WTC11 (cell line): ENCODE results near the gene ITGA6. TPM values are rescaled to one million over a fixed set of nuclear protein-coding genes. Genes with fewer than 3 reads are reported as not detected.

Experiments used
- ATAC-seq: fragments of 200-7000 bp; cut with Tn5 transposase; 2 replicates; pipeline ENCODE4 v1.10.0; 2021; ENCODE audit warnings: mild to moderate bottlenecking, moderate library complexity
- CTCF ChIA-PET: fragments of 300-600 bp; sonication (Branson Sonifier 250); formaldehyde crosslinking; loops from one replicate; lab custom pipeline; 2021; ENCODE audit warnings: antibody characterized with exemption; lab: Charles Lee
- POLR2A ChIA-PET: fragments of 350-600 bp; sonication (Branson Sonifier 250); formaldehyde crosslinking; loops from one replicate; lab custom pipeline; 2021; ENCODE audit warnings: antibody characterized with exemption; lab: Charles Lee
- DNase-seq: peaks from one replicate; pipeline ENCODE4 v3.0.0; 2021; ENCODE audit warnings: low spot score
- H3K27ac Mint-ChIP-seq: 2 replicates; pipeline ENCODE4 v1.8.0; 2021; ENCODE audit warnings: mixed read lengths
- H3K27me3 Mint-ChIP-seq: 2 replicates; pipeline ENCODE4 v1.8.0; 2021; ENCODE audit warnings: low read depth, mild to moderate bottlenecking, moderate library complexity, mixed read lengths
- H3K36me3 Mint-ChIP-seq: 2 replicates; pipeline ENCODE4 v1.8.0; 2021; ENCODE audit warnings: mixed read lengths
- H3K4me1 Mint-ChIP-seq: 2 replicates; pipeline ENCODE4 v1.8.0; 2022; ENCODE audit warnings: mixed read lengths
- H3K4me3 Mint-ChIP-seq: 2 replicates; pipeline ENCODE4 v1.8.0; 2021; ENCODE audit warnings: mild to moderate bottlenecking, moderate library complexity, mixed read lengths
- H3K9me3 Mint-ChIP-seq: 2 replicates; pipeline ENCODE4 v1.8.0; 2021; ENCODE audit warnings: mixed read lengths
- CBFB ChIP-seq: sonication (generic); formaldehyde crosslinking; IDR thresholded peaks from 2 replicates; pipeline ENCODE4 v1.8.1; 2022; ENCODE audit warnings: mild to moderate bottlenecking, low read depth, missing genetic modification reagents
- ETV6 ChIP-seq: sonication (generic); formaldehyde crosslinking; IDR thresholded peaks from 2 replicates; pipeline ENCODE4 v1.8.1; 2022; ENCODE audit warnings: mild to moderate bottlenecking, missing genetic modification reagents
- FOXK1 ChIP-seq: sonication (generic); formaldehyde crosslinking; IDR thresholded peaks from 2 replicates; pipeline ENCODE4 v1.8.0; 2022; ENCODE audit warnings: mild to moderate bottlenecking, moderate library complexity, missing genetic modification reagents
- GTF2I ChIP-seq: fragments of 250-450 bp; sonication (Bioruptor Pico); conservative IDR thresholded peaks from 2 replicates; pipeline ENCODE4 v1.4.0; 2021; ENCODE audit warnings: mild to moderate bottlenecking
- IRF2 ChIP-seq: sonication (generic); formaldehyde crosslinking; IDR thresholded peaks from 2 replicates; pipeline ENCODE4 v1.8.0; 2022; ENCODE audit warnings: low read depth, missing genetic modification reagents, borderline replicate concordance
- JUN ChIP-seq: sonication (generic); formaldehyde crosslinking; IDR thresholded peaks from 2 replicates; pipeline ENCODE4 v1.8.0; 2023; ENCODE audit warnings: mild to moderate bottlenecking, missing genetic modification reagents
- KAT7 ChIP-seq: sonication (generic); formaldehyde crosslinking; IDR thresholded peaks from 2 replicates; pipeline ENCODE4 v1.8.1; 2023; ENCODE audit warnings: missing genetic modification reagents, mild to moderate bottlenecking, borderline replicate concordance
- NR1H2 ChIP-seq: sonication (generic); formaldehyde crosslinking; IDR thresholded peaks from 2 replicates; pipeline ENCODE4 v1.9.0; 2021; ENCODE audit warnings: mild to moderate bottlenecking, moderate library complexity, missing genetic modification reagents
- NR2C2 ChIP-seq: sonication (generic); formaldehyde crosslinking; IDR thresholded peaks from 2 replicates; pipeline ENCODE4 v1.8.0; 2022; ENCODE audit warnings: mild to moderate bottlenecking, missing genetic modification reagents
- NR3C1 ChIP-seq: sonication (generic); formaldehyde crosslinking; conservative IDR thresholded peaks from 2 replicates; pipeline ENCODE4 v1.8.1; 2023; ENCODE audit warnings: low read depth, mild to moderate bottlenecking, missing genetic modification reagents
- OVOL2 ChIP-seq: fragments of 250-450 bp; sonication (Bioruptor Pico); IDR thresholded peaks from 2 replicates; pipeline ENCODE4 v1.9.0; 2021; ENCODE audit warnings: mild to moderate bottlenecking, borderline replicate concordance
- RELA ChIP-seq: sonication (generic); formaldehyde crosslinking; IDR thresholded peaks from 2 replicates; pipeline ENCODE4 v1.8.1; 2022; ENCODE audit warnings: missing genetic modification reagents, mild to moderate bottlenecking, borderline replicate concordance
- SP1 ChIP-seq: sonication (generic); formaldehyde crosslinking; conservative IDR thresholded peaks from 2 replicates; pipeline ENCODE4 v1.8.1; 2022; ENCODE audit warnings: missing genetic modification reagents
- total RNA-seq: library from RNA; stranded (reverse); gene quantifications from 3 replicates; pipeline ENCODE4 v1.2.3, GENCODE V29; 2021
- TF ChIP-seq, protein P1 (sequence below): fragments of 250-450 bp; sonication (Bioruptor Pico); IDR thresholded peaks from 2 replicates; pipeline ENCODE4 v1.8.0; 2021; ENCODE audit warnings: mild to moderate bottlenecking
- TF ChIP-seq, protein P2 (sequence below): fragments of 200-600 bp; IDR thresholded peaks from 2 replicates; pipeline ENCODE4 v1.8.0; 2022; ENCODE audit warnings: antibody characterized with exemption
- TF ChIP-seq, protein P3 (sequence below): sonication (generic); formaldehyde crosslinking; IDR thresholded peaks from 2 replicates; pipeline ENCODE4 v1.8.1; 2022; ENCODE audit warnings: low read depth, missing genetic modification reagents, borderline replicate concordance
- TF ChIP-seq, protein P4 (sequence below): sonication (generic); formaldehyde crosslinking; IDR thresholded peaks from 2 replicates; pipeline ENCODE4 v1.8.0; 2022; ENCODE audit warnings: missing genetic modification reagents
- TF ChIP-seq, protein P5 (sequence below): fragments of 250-450 bp; sonication (Bioruptor Pico); IDR thresholded peaks from 2 replicates; pipeline ENCODE4 v1.9.0; 2021; ENCODE audit warnings: moderate library complexity, mild to moderate bottlenecking, inconsistent platforms, borderline replicate concordance
- TF ChIP-seq, protein P6 (sequence below): sonication (generic); formaldehyde crosslinking; IDR thresholded peaks from 2 replicates; pipeline ENCODE4 v1.8.1; 2023; ENCODE audit warnings: mild to moderate bottlenecking, missing genetic modification reagents, moderate library complexity
- TF ChIP-seq, protein P7 (sequence below): sonication (generic); formaldehyde crosslinking; IDR thresholded peaks from 2 replicates; pipeline ENCODE4 v1.8.1; 2022; ENCODE audit warnings: mild to moderate bottlenecking, missing genetic modification reagents, moderate library complexity, borderline replicate concordance

The ITGA6 gene
- total RNA-seq, 1 experiment from 2014 or later: 83.6 TPM

DNA sequence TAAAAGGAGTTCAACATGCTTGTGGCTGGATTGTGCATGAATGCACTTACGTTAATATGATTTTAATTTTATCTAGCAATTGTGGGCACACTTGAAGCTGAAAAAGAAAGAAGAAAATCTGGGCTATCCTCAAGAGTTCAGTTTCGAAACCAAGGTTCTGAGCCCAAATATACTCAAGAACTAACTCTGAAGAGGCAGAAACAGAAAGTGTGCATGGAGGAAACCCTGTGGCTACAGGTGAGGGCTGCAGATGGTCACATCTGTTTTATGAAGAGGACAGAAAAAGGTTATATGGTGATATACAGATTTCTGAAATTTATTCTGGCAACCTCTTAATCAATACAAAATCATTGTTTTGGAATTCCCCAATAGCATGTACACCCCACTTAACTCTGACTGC is 57.3 kb downstream of the ITGA6 start (continued):
- TF ChIP-seq, protein P1, sequence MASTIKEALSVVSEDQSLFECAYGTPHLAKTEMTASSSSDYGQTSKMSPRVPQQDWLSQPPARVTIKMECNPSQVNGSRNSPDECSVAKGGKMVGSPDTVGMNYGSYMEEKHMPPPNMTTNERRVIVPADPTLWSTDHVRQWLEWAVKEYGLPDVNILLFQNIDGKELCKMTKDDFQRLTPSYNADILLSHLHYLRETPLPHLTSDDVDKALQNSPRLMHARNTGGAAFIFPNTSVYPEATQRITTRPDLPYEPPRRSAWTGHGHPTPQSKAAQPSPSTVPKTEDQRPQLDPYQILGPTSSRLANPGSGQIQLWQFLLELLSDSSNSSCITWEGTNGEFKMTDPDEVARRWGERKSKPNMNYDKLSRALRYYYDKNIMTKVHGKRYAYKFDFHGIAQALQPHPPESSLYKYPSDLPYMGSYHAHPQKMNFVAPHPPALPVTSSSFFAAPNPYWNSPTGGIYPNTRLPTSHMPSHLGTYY (CRISPR knock-in tag): no peak
- TF ChIP-seq NR1H2 (CRISPR knock-in tag): no peak
- TF ChIP-seq, protein P2, sequence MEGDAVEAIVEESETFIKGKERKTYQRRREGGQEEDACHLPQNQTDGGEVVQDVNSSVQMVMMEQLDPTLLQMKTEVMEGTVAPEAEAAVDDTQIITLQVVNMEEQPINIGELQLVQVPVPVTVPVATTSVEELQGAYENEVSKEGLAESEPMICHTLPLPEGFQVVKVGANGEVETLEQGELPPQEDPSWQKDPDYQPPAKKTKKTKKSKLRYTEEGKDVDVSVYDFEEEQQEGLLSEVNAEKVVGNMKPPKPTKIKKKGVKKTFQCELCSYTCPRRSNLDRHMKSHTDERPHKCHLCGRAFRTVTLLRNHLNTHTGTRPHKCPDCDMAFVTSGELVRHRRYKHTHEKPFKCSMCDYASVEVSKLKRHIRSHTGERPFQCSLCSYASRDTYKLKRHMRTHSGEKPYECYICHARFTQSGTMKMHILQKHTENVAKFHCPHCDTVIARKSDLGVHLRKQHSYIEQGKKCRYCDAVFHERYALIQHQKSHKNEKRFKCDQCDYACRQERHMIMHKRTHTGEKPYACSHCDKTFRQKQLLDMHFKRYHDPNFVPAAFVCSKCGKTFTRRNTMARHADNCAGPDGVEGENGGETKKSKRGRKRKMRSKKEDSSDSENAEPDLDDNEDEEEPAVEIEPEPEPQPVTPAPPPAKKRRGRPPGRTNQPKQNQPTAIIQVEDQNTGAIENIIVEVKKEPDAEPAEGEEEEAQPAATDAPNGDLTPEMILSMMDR: no peak
- TF ChIP-seq KAT7 (CRISPR knock-in tag): no peak
- TF ChIP-seq FOXK1 (CRISPR knock-in tag): no peak
- no peak for TF ChIP-seq NR2C2 (CRISPR knock-in tag)

DNA sequence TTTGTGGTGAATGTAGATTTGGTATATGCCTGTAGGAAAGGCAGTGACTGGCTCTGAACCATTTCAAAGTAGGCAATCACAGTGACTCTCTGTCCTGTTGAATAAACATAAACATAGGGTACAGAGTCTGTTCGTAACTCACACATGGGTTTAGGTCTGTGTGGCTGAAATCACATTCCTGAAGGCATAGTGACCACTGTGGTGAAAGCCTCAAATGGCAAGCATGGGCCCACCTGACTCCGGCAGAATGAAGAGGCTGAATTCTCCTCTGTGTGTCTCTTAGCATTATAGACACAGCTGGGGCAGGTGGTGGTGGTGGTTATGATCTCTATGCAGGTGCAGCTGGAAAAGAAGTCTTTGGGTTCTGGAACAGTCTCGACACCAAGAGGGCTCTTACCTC is 61.2 kb downstream of the ITGA6 start:
- ATAC-seq (no peak), DNase-seq (no peak)
- ChIA-PET POLR2A (no interaction called here), CTCF (interaction anchor here (0.7 kb wide), 1 partner anchor 361 kb away, joined by 3 read pairs; no protein-coding TSS in a partner anchor)
- Mint-ChIP-seq H3K27me3 (no peaks in the 10 kb centered on the region), H3K4me3 (no peak overlapping the region), H3K27ac (no peak overlapping the region), H3K4me1 (no peaks in the 10 kb centered on the region), H3K36me3 (peaks cover 81% of the 10 kb centered on the region), H3K9me3 (no peaks in the 10 kb centered on the region)
- TF ChIP-seq, protein P3, sequence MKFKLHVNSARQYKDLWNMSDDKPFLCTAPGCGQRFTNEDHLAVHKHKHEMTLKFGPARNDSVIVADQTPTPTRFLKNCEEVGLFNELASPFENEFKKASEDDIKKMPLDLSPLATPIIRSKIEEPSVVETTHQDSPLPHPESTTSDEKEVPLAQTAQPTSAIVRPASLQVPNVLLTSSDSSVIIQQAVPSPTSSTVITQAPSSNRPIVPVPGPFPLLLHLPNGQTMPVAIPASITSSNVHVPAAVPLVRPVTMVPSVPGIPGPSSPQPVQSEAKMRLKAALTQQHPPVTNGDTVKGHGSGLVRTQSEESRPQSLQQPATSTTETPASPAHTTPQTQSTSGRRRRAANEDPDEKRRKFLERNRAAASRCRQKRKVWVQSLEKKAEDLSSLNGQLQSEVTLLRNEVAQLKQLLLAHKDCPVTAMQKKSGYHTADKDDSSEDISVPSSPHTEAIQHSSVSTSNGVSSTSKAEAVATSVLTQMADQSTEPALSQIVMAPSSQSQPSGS (CRISPR knock-in tag): no peak
- no peak for TF ChIP-seq NR3C1
- no peak for TF ChIP-seq NR1H2 (CRISPR knock-in tag)
- TF ChIP-seq RELA (CRISPR knock-in tag): no peak
- TF ChIP-seq GTF2I: no peak
- TF ChIP-seq, protein P4, sequence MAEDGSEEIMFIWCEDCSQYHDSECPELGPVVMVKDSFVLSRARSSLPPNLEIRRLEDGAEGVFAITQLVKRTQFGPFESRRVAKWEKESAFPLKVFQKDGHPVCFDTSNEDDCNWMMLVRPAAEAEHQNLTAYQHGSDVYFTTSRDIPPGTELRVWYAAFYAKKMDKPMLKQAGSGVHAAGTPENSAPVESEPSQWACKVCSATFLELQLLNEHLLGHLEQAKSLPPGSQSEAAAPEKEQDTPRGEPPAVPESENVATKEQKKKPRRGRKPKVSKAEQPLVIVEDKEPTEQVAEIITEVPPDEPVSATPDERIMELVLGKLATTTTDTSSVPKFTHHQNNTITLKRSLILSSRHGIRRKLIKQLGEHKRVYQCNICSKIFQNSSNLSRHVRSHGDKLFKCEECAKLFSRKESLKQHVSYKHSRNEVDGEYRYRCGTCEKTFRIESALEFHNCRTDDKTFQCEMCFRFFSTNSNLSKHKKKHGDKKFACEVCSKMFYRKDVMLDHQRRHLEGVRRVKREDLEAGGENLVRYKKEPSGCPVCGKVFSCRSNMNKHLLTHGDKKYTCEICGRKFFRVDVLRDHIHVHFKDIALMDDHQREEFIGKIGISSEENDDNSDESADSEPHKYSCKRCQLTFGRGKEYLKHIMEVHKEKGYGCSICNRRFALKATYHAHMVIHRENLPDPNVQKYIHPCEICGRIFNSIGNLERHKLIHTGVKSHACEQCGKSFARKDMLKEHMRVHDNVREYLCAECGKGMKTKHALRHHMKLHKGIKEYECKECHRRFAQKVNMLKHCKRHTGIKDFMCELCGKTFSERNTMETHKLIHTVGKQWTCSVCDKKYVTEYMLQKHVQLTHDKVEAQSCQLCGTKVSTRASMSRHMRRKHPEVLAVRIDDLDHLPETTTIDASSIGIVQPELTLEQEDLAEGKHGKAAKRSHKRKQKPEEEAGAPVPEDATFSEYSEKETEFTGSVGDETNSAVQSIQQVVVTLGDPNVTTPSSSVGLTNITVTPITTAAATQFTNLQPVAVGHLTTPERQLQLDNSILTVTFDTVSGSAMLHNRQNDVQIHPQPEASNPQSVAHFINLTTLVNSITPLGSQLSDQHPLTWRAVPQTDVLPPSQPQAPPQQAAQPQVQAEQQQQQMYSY (CRISPR knock-in tag): no peak
- no peak for TF ChIP-seq ETV6 (CRISPR knock-in tag)
- TF ChIP-seq, protein P5, sequence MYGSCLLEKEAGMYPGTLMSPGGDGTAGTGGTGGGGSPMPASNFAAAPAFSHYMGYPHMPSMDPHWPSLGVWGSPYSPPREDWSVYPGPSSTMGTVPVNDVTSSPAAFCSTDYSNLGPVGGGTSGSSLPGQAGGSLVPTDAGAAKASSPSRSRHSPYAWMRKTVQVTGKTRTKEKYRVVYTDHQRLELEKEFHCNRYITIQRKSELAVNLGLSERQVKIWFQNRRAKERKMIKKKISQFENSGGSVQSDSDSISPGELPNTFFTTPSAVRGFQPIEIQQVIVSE (CRISPR knock-in tag): no peak
- no peak for TF ChIP-seq SP1 (CRISPR knock-in tag)

DNA sequence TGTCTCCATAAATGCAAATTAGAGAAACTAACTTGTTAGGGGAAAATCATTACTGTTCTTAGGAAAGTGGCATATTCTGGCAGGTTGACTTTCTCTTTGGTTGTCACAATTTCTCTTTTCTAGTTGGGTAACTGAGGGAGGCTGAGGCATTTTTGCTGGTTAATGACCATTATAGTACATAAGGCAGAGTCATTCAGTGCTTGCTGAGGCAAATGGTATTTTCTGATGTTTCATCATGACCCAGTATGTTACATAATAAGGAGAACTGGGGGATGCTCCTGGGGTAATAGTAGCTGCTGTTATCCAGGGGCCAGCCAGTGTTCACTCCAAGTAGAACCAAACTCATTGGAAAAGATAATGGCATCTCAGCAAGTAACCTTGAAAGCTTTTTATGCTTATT is 62.3 kb downstream of the ITGA6 start:
- ATAC-seq: no peak
- Mint-ChIP-seq H3K9me3 (no peaks in the 10 kb centered on the region), H3K4me1 (no peaks in the 10 kb centered on the region), H3K4me3 (no peak overlapping the region), H3K36me3 (peaks cover 85% of the 10 kb centered on the region), H3K27me3 (no peaks in the 10 kb centered on the region), H3K27ac (no peak overlapping the region)
- DNase-seq: no peak
- CTCF ChIA-PET: no interaction called here
- POLR2A ChIA-PET: no interaction called here
- TF ChIP-seq CBFB (CRISPR knock-in tag) (no peak), RELA (CRISPR knock-in tag) (no peak), OVOL2 (CRISPR knock-in tag) (no peak), JUN (CRISPR knock-in tag) (no peak), IRF2 (CRISPR knock-in tag) (no peak)
- TF ChIP-seq, protein P5 (CRISPR knock-in tag): no peak
- TF ChIP-seq, protein P6, sequence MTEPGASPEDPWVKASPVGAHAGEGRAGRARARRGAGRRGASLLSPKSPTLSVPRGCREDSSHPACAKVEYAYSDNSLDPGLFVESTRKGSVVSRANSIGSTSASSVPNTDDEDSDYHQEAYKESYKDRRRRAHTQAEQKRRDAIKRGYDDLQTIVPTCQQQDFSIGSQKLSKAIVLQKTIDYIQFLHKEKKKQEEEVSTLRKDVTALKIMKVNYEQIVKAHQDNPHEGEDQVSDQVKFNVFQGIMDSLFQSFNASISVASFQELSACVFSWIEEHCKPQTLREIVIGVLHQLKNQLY (CRISPR knock-in tag): no peak
- TF ChIP-seq, protein P3 (CRISPR knock-in tag): no peak
- TF ChIP-seq, protein P7, sequence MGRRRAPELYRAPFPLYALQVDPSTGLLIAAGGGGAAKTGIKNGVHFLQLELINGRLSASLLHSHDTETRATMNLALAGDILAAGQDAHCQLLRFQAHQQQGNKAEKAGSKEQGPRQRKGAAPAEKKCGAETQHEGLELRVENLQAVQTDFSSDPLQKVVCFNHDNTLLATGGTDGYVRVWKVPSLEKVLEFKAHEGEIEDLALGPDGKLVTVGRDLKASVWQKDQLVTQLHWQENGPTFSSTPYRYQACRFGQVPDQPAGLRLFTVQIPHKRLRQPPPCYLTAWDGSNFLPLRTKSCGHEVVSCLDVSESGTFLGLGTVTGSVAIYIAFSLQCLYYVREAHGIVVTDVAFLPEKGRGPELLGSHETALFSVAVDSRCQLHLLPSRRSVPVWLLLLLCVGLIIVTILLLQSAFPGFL: no peak
